Activated CD8-positive, alpha-beta memory T cell treated with anti-CD3 and anti-CD28 coated beads for 1 hour (primary cell): ENCODE data around the gene CES2.
"Not testable (repeated sequence)": the region's sequence is repeated elsewhere in the genome, so short reads cannot be mapped to it uniquely, and the experiment has no call there.

Source experiments
- DNase-seq, 2 donors: peaks; one replicate each; pipeline ENCODE4 v3.0.0-alpha.2; 2020; ENCODE audit warnings: low read depth in 1 of 2; ENCODE audit errors: extremely low read depth in 1 of 2

The CES2 gene

DNA sequence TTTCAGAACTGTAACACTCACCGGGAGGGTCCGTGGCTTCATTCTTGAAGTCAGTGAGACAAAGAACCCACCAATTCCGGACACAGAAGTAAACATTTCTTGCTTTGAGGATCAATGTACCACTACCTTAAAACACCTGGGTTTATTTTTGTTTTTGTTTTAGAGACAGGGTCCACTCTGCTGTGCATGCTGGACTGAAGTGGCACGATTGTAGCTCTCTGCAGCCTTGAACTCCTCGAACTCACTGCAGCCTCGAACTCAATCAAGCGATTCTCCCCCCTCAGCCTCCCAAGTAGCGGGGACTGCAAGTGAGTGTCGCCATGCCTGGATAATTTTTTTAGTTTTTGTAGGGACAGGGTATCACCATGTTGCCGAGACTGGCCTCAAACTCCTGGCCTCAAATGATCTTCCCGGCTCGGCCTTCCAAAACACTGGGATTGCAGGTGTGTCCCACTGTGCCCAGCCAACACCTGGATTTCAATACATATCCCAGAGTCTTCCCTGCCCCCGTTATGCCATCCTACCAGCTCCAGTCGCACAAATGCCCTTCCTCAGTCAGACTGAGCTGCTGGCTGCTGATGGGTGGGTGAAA lies 40.1 kb downstream of the CES2 start:
- no peak for DNase-seq

- DNase-seq, result no peak
Observed at GRCh38 chr16:66976746-66977145, 41.4 kb downstream of the CES2 start.

DNA sequence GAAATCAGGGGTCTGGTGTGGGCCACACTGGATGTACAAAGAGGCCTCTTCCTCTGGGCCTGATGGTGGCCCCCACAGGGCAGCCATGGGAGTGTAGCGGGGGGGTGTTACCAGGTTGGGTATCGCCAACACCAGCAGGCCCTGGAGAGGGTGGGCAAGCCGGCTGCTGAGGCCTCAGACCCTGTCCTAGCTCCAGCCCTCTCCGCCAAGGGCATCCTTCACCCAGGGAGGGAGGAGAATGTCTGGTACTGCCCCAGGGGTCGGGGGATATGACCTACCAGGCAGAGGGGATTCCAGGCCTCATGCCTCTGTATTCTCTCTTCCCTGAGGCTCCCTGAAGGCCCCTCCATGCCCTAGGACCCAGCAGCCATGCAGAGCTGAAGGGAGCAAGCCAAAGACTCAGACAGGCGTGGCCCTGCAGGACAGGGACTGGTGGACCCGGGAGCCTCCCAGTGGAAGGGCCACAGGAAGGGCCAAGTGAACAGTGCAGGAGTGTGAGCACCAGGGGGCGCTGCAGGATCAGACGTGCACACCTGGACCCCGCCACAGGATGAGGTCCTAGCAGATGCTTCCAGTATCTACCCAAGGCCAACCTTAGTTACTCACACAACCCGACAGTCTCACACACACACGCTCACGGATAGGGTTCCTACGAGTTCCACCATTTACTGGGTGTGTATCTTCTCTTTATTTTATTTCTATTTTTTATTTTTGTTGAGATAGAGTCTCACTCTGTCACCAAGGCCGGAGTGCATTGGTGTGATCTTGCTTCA lies 42.2 kb downstream of the CES2 start:
- DNase-seq, result peak; percentile 74 to 86

DNA sequence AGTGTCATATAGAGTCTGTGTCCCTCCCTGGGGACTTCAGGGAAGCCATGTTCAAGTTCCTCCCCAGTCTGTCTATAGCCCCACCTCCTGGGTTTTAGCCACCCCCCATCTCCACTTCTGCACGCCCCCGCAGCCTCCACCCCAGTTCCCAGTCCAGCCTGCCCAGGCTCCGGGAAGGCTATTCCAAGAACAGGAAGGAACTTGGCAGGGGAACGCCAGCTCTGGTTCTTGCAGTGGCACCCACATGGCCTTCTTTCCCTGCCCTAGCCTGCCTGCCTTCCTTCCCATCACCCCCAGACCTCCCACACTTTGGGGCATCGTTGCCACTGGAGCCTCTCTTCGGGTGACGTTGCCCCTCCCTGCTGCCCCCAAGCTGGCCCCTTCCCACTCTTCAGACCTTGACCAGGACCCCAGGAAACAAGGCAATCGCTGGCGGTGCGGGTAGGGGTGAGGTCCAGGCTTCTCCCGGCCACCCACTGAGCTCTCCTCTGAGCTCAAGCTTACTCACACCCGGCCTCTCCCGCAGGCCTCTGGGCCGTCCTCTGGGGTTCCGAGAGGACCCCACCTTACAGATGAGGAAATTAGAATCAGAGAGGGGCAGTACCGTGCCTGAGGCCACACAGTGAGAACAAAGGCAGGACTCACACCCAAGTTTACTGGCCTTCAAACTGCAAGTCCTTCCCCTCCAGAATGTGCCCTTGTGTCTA lies 43.8 kb downstream of the CES2 start:
- no peak for DNase-seq

DNA sequence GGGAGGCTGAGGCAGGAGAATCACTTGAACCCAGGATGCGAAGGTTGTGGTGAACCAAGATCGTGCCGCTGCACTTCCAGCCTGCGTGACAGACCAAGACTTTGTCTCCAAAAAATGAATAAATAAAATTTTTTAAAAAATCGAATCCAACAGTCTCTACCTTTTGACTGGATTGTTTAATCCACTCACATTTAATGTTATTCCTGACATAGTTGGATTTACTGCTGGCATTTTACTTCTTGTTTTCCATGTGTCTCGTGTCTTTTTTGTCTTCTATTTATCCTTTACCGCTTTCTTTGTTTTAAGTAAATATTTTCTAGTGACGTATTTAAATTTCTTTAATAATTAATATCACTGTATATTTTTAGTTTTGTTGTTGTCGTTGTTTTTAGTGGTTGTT lies 47.7 kb downstream of the CES2 start:
- no peak for DNase-seq

GRCh38 chr16:66984892-66985311 lies 49.6 kb downstream of the CES2 start:
- no peak for DNase-seq

DNA sequence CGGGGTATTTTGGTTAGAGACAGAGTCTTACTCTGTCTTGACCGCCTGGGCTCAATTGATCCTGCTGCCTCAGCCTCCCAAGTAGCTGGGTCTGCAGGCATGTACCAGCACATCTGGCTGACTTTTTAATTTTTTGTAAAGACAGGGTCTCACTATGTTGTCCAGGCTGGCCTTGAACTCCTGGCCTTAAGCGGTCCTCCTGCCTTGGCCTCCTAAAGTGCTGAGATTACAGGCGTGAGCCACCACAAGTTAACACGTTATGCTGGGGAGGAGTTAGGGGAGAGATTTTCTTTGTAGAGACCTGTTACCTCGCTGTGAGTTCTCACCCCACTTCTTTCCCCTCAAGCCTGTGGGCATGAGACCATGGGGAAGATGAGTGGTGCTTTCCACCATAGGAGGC lies 51.2 kb downstream of the CES2 start:
- no peak for DNase-seq

DNA sequence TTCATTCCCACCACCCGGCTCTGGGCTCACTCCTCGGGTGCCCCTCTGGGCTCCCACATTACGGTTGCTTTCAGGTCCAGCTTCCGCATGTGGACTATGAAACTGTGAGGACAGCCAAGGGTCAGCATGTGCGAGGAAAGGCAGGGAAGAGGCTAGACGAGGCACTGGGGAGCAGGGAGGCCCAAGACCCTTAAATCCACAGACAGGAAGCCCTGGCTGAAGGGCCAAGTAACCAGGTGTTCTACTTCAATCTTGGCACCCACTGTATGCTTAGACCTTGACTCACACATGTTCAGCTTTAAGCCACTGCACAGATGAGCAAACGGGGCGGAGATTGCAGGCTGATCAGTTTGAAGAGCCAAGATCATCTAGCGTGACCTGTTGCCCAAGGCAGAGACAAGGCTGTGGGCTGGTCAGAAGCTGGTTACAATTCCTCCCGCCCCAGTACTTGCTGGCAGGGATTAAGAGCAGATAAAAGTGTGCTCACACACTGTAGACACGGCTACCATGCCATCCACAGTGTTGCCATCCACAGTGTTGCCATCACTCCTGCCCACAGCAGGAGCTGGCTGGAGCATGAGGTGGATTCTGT lies 53.0 kb downstream of the CES2 start, which contains the start of gene CES4A:
TSS of gene CES4A (plus strand) at position 393 of the 592 bp plus-strand sequence. CDS start at position 577, 184 bp downstream.
- no peak for DNase-seq

DNA sequence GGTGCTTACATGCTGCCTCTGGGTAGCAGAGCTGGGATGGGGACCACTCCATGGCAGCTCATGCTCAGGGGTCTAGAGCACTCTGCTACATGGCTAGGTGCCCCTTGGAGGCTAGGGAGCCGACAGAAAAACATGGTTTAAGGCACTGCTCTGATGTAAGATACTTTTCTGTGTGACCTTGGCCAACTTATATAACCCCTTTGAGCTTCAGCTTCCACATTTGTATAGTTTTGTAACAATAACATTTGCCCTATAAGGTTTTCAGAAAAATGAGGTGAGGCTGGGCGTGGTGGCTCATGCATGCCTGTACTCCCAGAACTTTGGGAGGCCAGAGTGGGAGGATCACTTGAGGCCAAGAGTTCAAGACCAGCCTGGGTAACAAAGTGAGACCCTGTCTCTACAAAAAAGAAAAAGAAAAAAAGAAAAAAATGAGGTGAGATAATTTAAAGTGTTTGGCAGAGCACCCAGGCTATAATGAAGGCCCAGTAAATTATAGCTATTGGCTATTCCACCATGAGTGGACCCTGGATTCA lies 56.3 kb downstream of the CES2 start:
- DNase-seq, result no peak

GRCh38 chr16:66993558-66993957 lies 58.2 kb downstream of the CES2 start:
- DNase-seq, result not testable (repeated sequence)
